ENCODE data around the gene TIMM21. TPM values are rescaled to one million over a fixed set of nuclear protein-coding genes. Genes with fewer than 3 reads are reported as not detected.

Gene TIMM21
- total RNA-seq, 2 donors from 2014 or later = 56.5 to 71.8 TPM

GRCh38 chr18:74190086-74190485 lies 41.8 kb downstream of the TIMM21 start:
- H3K36me3 ChIP-seq = no peaks in the 10 kb centered on the region
- H3K27ac ChIP-seq = no peak overlapping the region

GRCh38 chr18:74191577-74191976 lies 43.3 kb downstream of the TIMM21 start:
- H3K4me1 ChIP-seq = no peaks in the 10 kb centered on the region
- H3K27ac ChIP-seq = no peak overlapping the region
- DNase-seq (ENCODE audit: low spot score) = no peak
- TF ChIP-seq, protein P1, sequence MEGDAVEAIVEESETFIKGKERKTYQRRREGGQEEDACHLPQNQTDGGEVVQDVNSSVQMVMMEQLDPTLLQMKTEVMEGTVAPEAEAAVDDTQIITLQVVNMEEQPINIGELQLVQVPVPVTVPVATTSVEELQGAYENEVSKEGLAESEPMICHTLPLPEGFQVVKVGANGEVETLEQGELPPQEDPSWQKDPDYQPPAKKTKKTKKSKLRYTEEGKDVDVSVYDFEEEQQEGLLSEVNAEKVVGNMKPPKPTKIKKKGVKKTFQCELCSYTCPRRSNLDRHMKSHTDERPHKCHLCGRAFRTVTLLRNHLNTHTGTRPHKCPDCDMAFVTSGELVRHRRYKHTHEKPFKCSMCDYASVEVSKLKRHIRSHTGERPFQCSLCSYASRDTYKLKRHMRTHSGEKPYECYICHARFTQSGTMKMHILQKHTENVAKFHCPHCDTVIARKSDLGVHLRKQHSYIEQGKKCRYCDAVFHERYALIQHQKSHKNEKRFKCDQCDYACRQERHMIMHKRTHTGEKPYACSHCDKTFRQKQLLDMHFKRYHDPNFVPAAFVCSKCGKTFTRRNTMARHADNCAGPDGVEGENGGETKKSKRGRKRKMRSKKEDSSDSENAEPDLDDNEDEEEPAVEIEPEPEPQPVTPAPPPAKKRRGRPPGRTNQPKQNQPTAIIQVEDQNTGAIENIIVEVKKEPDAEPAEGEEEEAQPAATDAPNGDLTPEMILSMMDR (IDR thresholded peaks at IDR 0.05) = no peak
- no peak overlapping the region for H3K4me3 ChIP-seq
- H3K27me3 ChIP-seq = no peaks in the 10 kb centered on the region
- H3K9me3 ChIP-seq = no peaks in the 10 kb centered on the region
- no peaks in the 10 kb centered on the region for H3K36me3 ChIP-seq

More at GRCh38 chr18:74190086-74190485, 41.8 kb downstream of the TIMM21 start:
- DNase-seq (ENCODE audit: low spot score) = no peak
- TF ChIP-seq, protein P1 (IDR thresholded peaks at IDR 0.05) = no peak
- no peaks in the 10 kb centered on the region for H3K27me3 ChIP-seq
- no peaks in the 10 kb centered on the region for H3K4me1 ChIP-seq
- no peaks in the 10 kb centered on the region for H3K9me3 ChIP-seq
- H3K4me3 ChIP-seq = no peak overlapping the region

DNA sequence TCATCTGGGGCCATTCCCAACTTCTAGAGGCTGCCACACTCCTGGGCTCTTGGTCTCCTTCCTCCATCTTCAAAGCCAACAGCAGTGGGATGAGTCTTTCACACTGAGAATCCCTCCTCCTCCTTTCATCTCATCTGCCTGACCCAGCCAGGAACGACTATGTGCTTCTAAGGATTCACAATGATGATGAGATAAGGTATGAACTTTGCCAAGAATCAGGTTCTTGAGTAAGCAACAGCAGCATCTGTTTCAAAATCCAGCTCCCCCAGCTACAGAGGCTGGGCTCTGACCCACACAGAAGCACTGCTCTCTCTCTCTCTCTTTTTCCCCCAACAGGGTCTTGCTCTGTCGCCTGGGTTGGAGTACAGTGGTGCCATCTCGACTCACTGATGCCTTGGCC lies 46.4 kb downstream of the TIMM21 start:
- Histone ChIP-seq H3K27ac (no peak overlapping the region), H3K9me3 (no peaks in the 10 kb centered on the region), H3K36me3 (no peaks in the 10 kb centered on the region), H3K27me3 (no peaks in the 10 kb centered on the region), H3K4me1 (no peaks in the 10 kb centered on the region), H3K4me3 (no peak overlapping the region)
- DNase-seq (ENCODE audit: low spot score) = no peak
- TF ChIP-seq, protein P1 (IDR thresholded peaks at IDR 0.05) = no peak

GRCh38 chr18:74196220-74197119 lies 48.1 kb downstream of the TIMM21 start:
- Histone ChIP-seq H3K27me3 (no peaks in the 10 kb centered on the region), H3K4me3 (no peak overlapping the region), H3K9me3 (no peaks in the 10 kb centered on the region), H3K27ac (no peak overlapping the region), H3K36me3 (no peaks in the 10 kb centered on the region), H3K4me1 (no peaks in the 10 kb centered on the region)
- DNase-seq (ENCODE audit: low spot score) = no peak
- TF ChIP-seq, protein P1 (IDR thresholded peaks at IDR 0.05) = peak; percentile 82 to 91

GRCh38 chr18:74197705-74198341 lies 49.5 kb downstream of the TIMM21 start:
- DNase-seq (ENCODE audit: low spot score) = no peak
- no peak overlapping the region for H3K4me3 ChIP-seq
- TF ChIP-seq, protein P1 (IDR thresholded peaks at IDR 0.05) = no peak
- no peak overlapping the region for H3K27ac ChIP-seq
- no peaks in the 10 kb centered on the region for H3K9me3 ChIP-seq
- H3K4me1 ChIP-seq = no peaks in the 10 kb centered on the region
- no peaks in the 10 kb centered on the region for H3K27me3 ChIP-seq
- no peaks in the 10 kb centered on the region for H3K36me3 ChIP-seq

Data from right atrium auricular region (tissue), 2 donors.